Measurements from ENCODE around the gene ITGB2.
A peak's percentile ranks its signal among the peaks of the same experiment; 100 is the strongest.
"Not testable (repeated sequence)": the region's sequence is repeated elsewhere in the genome, so short reads cannot be mapped to it uniquely, and the experiment has no call there.

The ITGB2 gene

GRCh38 chr21:44940116-44940631 is 19.5 kb upstream of the ITGB2 start:
- DNase-seq: no peak

DNA sequence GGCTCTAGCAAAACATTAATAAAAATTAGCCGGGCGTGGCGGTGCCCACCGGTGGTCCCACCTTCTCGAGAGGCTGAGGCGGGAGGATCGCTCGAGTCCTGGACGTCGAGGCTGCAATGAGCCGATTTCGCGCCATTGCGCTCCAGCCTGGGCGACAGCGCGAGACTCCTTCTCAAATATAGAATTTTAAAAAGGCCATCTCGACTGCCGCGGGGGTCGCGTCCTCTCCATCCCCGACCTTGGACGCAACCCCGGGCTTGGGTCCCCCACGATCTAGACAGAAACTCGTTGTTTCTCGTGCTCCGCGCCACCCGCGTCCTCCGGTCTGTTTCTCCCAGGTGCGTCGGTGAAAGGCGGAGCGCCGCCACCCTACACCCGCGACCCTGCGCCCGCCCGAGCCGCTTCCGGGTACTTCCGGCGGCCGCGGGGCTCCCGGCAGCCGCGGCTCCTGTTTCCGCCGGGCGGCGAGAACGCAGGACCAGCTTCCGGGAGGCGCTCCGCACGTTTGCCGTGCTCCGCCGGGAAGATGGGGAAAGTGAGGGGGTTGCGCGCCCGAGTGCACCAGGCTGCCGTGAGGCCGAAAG is 18.9 kb upstream of the ITGB2 start, which contains the start of gene SLX9:
TSS of gene SLX9 (plus strand) at position 498 of the 584 bp plus-strand sequence. CDS start at position 527, 29 bp downstream.
- DNase-seq: peak; percentile 40

DNA sequence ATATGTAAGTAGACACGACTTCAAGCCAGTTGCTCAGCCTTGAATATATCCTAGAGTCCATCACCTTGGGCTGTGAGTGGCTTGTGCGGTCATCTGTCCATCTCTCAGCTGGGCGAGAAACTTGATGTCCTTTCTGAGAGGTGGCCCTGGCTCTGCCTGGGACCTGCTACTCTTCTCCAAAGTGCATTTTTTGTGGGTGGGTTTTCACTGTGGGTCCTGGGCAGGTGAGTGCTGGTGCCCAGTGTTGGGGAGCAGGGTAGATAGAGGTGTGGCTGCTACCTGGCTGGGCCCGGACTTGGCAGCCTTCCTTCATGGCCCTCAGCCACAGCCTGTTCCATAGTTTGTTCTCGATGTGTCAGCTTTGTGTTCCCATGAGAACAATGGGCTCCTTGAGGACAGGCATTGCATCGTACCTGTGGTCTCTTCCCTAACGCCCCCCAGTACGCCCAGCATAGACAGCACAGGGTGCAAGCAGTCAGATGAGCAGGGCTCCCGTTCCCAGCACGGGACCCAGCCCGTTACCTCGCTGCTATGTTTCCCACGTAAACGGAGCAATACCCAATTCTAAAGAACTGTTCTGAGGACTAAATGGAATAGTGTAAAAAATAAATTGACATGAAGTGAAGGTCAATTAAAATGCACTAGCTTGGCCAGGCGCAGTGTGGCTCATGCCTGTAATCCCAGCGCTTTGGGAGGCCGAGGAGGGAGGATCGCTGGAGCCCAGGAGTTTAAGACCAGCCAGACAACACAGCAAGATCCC is 18.3 kb upstream of the ITGB2 start:
- no peak for DNase-seq

GRCh38 chr21:44935533-44935927 is 14.8 kb upstream of the ITGB2 start:
- DNase-seq: no peak

GRCh38 chr21:44934797-44935532 is 14.3 kb upstream of the ITGB2 start:
- no peak for DNase-seq

DNA sequence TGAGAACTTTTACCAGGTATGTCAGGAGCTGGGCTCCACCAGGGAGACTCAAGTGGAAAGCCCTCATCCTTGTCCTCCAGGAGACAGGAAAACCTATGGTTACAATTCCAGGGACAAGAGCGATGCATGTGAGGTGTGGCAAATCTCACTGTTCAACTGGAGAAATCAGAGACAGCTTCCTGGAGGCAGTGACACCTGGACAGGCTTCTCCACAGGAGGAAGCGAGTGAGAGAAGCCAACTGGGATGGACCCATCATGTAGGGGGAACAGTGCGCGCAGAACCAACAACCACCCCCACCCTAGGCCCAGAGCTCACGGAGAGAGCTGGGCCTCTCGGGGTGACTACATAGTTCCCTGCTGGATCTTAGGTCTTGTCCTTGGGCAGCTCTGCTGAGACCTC is 13.6 kb upstream of the ITGB2 start:
- no peak for DNase-seq

GRCh38 chr21:44933918-44934260 is 13.2 kb upstream of the ITGB2 start:
- no peak for DNase-seq

GRCh38 chr21:44933199-44933917 is 12.7 kb upstream of the ITGB2 start:
- no peak for DNase-seq

- DNase-seq: no peak
Observed at GRCh38 chr21:44932408-44933181, 11.9 kb upstream of the ITGB2 start.

DNA sequence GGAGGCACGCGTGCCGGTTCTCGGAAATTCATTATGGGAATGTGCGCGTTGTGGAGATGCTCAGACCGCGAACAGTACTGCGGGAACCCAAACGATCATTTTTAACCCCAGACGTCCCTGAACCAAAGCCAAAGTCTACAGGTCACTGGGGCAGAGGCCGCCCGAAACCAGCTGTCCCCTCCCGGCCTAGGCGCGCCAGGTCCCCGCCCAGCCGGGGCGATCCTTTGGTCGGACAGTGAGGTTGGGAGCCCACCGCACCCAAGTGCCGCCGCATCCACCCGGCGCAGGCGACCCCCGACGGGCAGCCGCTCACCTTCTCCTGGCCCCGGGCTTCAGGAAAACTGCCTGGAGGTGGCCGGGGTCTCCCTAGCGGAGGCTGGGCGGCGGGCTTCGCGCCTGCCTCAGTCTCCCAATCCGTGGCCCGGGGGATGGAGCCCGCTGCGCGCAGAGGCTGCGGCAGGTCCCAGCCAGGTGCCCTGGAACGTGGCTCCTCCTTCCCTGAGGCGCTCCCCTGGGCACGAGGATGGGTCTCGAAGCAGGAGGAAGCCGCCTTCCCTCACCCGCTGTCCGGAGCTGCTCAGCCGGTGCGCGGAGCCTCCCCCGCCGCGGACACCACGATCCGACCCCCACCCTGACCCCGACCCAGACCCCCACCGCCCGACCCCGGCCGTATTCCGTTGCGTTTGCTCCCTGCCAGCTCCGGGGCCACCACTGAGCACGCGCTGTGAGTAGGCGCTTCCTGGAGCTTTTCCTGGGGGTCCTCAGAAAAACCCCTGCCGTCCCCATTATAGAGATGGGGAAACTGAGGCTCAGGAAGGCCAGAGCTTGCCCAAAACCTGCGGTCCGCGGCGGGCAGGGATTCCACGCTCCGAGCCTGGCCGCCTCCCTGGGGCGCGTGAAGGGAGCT is 11.1 kb upstream of the ITGB2 start:
- DNase-seq: no peak

- DNase-seq: no peak
Observed at GRCh38 chr21:44931137-44931500, 10.4 kb upstream of the ITGB2 start.

DNA sequence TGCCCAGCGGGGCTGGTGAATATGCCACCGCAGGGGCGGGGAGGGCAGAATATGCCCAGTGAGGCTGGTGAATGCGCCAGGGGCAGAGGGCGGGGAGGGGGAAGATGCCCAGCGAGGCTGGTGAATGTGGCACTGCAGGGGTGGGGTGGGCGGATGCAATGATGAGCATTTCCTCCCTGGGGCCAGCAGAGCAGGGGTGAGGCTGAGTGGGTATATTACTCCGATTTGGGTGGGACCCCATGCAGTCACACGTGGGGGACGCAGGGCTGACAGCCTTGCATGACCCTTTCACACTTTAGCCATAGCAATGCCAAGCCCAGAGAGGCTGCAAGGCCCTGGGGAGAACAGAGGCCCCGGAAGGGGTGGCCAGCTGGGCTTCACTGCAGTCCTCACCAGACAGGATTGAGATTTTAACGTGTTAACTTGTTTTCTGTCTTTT is 9.9 kb upstream of the ITGB2 start:
- DNase-seq: no peak

GRCh38 chr21:44929799-44930542 is 9.3 kb upstream of the ITGB2 start:
- no peak for DNase-seq

DNA sequence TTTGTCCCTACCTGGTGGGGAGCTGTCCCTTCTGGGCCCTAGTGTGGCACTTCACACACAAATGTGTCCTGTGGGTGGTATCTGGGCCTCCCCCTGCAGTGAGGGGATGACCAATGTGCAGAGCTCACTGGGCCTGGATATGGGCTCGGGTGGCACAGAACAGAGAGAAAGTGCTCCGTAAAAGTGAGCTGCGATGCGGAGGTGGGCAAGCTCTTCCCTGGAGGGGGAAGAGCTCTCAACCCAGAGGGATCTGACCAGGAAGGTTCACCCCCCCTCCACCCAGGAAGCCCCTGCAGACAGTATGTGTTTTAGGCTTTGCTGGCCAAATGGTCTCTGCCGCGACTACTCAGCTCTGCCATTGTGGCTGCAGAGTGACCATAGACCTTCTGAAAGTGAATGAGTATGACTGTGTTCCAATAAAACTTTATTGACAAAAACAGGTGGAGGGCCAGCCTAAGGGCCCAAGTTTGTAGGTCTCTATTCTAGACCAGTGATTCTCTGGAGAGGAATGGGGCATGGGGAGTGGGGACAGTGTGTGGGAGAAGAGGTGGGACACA is 8.6 kb upstream of the ITGB2 start:
- no peak for DNase-seq

- DNase-seq: not testable (repeated sequence)
Observed at GRCh38 chr21:44928500-44929241, 8.0 kb upstream of the ITGB2 start.

DNA sequence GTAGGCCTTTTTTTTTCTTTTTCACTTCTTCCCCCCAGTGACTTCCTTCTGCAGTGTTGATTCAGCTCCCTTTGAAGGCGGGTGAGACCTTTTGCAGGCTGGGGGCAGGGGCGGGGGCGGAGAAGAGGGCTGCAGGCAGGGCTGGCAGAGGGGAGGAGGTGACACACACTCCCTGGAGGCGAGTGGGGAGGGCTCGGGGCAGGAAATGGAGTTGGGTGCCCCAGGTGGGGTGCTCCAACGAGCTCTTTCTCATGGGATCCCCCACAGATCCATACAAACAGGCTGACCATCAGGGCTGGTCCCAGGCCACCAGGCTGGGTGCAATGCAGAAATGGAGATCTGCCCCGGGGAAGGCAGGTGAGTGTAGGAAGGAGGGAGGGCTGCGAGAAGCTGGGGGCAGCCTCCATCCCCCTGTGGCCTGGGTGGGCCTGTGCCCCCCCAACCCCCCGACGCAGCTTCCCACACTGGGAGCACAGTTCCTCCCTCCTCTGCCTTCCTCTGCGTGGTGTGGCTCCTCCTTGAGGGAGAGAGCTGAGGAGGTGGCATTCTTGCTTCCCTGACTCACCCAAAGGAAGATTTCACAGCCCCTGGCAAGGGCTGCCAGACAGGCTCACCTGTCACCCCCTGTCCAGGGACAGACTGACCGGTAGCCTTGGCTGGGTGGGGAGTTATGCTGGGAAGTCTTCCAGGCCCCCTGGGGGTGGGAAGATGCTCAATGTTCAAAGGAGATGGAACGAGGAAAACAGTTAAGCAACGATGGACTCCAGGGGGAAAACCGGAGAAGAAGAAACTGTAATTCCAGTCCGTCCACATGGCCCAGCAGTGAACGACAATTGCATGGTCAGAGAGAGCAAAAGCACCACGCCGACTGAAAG is 7.1 kb upstream of the ITGB2 start:
- DNase-seq: no peak

DNA sequence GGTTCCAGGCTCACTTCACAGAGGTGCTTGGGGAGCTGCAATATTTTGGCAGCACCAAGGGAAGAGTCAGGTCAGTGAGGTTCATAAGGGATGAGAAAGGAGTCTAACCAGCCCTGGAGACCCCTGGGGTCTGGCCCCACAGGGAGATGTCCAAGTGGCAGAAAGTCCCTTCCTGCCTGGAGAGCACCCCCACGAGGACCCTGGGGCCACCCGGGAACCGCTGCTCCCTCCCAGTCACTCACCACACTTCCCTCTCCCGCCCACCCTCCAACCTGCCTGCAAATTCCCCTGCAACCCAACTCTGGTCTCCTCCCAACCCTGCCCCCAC is 6.5 kb upstream of the ITGB2 start:
- DNase-seq: no peak

GRCh38 chr21:44926331-44927101 is 5.8 kb upstream of the ITGB2 start:
- no peak for DNase-seq

Measured in GOT3 (cell line).